Esophagus squamous epithelium (tissue), 4 donors: Measurements from ENCODE around the gene SMIM12.

Source experiments
- CTCF ChIP-seq, 6 experiments: fragments of 450-650 bp in 4 of 6; fragments of 200-600 bp in 2 of 6; sonication (generic) in 2 of 6; IDR thresholded peaks; one replicate each; pipeline ENCODE4 v1.5.1; 2016 to 2019; ENCODE audit warnings: antibody characterized with exemption in 6 of 6, mild to moderate bottlenecking in 4 of 6, moderate library complexity in 4 of 6
- POLR2A ChIP-seq, 4 donors: fragments of 450-650 bp; IDR thresholded peaks; one replicate each; pipeline ENCODE4 v1.6.1; 2017; ENCODE audit warnings: antibody characterized with exemption in 4 of 4, mild to moderate bottlenecking in 4 of 4, moderate library complexity in 3 of 4

GRCh38 chr1:34866762-34867109 is 7.2 kb upstream of the SMIM12 start:
- TF ChIP-seq CTCF (IDR thresholded peaks at IDR 0.05), result no peak
- TF ChIP-seq POLR2A (IDR thresholded peaks at IDR 0.05), result no peak
